WTC11 (cell line): ENCODE results near the gene NDUFAF2. TPM values are rescaled to one million over a fixed set of nuclear protein-coding genes. Genes with fewer than 3 reads are reported as not detected.
"Not testable (repeated sequence)": the region's sequence is repeated elsewhere in the genome, so short reads cannot be mapped to it uniquely, and the experiment has no call there.

Experiments
- ATAC-seq: fragments of 200-7000 bp; cut with Tn5 transposase; 2 replicates; pipeline ENCODE4 v1.10.0; 2021; ENCODE audit warnings: mild to moderate bottlenecking, moderate library complexity
- CTCF ChIA-PET: fragments of 300-600 bp; sonication (Branson Sonifier 250); formaldehyde crosslinking; loops from one replicate; lab custom pipeline; 2021; ENCODE audit warnings: antibody characterized with exemption; lab: Charles Lee
- POLR2A ChIA-PET: fragments of 350-600 bp; sonication (Branson Sonifier 250); formaldehyde crosslinking; loops from one replicate; lab custom pipeline; 2021; ENCODE audit warnings: antibody characterized with exemption; lab: Charles Lee
- DNase-seq: peaks from one replicate; pipeline ENCODE4 v3.0.0; 2021; ENCODE audit warnings: low spot score
- H3K27ac Mint-ChIP-seq: 2 replicates; pipeline ENCODE4 v1.8.0; 2021; ENCODE audit warnings: mixed read lengths
- H3K27me3 Mint-ChIP-seq: 2 replicates; pipeline ENCODE4 v1.8.0; 2021; ENCODE audit warnings: low read depth, mild to moderate bottlenecking, moderate library complexity, mixed read lengths
- H3K36me3 Mint-ChIP-seq: 2 replicates; pipeline ENCODE4 v1.8.0; 2021; ENCODE audit warnings: mixed read lengths
- H3K4me1 Mint-ChIP-seq: 2 replicates; pipeline ENCODE4 v1.8.0; 2022; ENCODE audit warnings: mixed read lengths
- H3K4me3 Mint-ChIP-seq: 2 replicates; pipeline ENCODE4 v1.8.0; 2021; ENCODE audit warnings: mild to moderate bottlenecking, moderate library complexity, mixed read lengths
- H3K9me3 Mint-ChIP-seq: 2 replicates; pipeline ENCODE4 v1.8.0; 2021; ENCODE audit warnings: mixed read lengths
- ELF4 ChIP-seq: sonication (generic); formaldehyde crosslinking; IDR thresholded peaks from 2 replicates; pipeline ENCODE4 v1.8.1; 2022; ENCODE audit warnings: low read depth, mild to moderate bottlenecking, moderate library complexity, missing genetic modification reagents
- IRF2 ChIP-seq: sonication (generic); formaldehyde crosslinking; IDR thresholded peaks from 2 replicates; pipeline ENCODE4 v1.8.0; 2022; ENCODE audit warnings: low read depth, missing genetic modification reagents, borderline replicate concordance
- NFYB ChIP-seq: sonication (generic); formaldehyde crosslinking; conservative IDR thresholded peaks from 2 replicates; pipeline ENCODE4 v1.8.0; 2022; ENCODE audit warnings: low read depth, missing genetic modification reagents
- NR1H2 ChIP-seq: sonication (generic); formaldehyde crosslinking; IDR thresholded peaks from 2 replicates; pipeline ENCODE4 v1.9.0; 2021; ENCODE audit warnings: mild to moderate bottlenecking, moderate library complexity, missing genetic modification reagents
- OVOL2 ChIP-seq: fragments of 250-450 bp; sonication (Bioruptor Pico); IDR thresholded peaks from 2 replicates; pipeline ENCODE4 v1.9.0; 2021; ENCODE audit warnings: mild to moderate bottlenecking, borderline replicate concordance
- PRRX2 ChIP-seq: fragments of 250-450 bp; sonication (Bioruptor Pico); IDR thresholded peaks from 2 replicates; pipeline ENCODE4 v1.8.0; 2021; ENCODE audit warnings: mild to moderate bottlenecking
- RORB ChIP-seq: fragments of 250-450 bp; sonication (Bioruptor Pico); IDR thresholded peaks from 2 replicates; pipeline ENCODE4 v1.9.0; 2021; ENCODE audit warnings: mild to moderate bottlenecking
- SOX15 ChIP-seq: fragments of 250-450 bp; sonication (Bioruptor Pico); IDR thresholded peaks from 2 replicates; pipeline ENCODE4 v1.9.0; 2021; ENCODE audit warnings: mild to moderate bottlenecking
- SP1 ChIP-seq: sonication (generic); formaldehyde crosslinking; conservative IDR thresholded peaks from 2 replicates; pipeline ENCODE4 v1.8.1; 2022; ENCODE audit warnings: missing genetic modification reagents
- TEAD1 ChIP-seq: sonication (generic); formaldehyde crosslinking; IDR thresholded peaks from 2 replicates; pipeline ENCODE4 v1.8.0; 2022; ENCODE audit warnings: mild to moderate bottlenecking, missing genetic modification reagents
- TP53 ChIP-seq: sonication (generic); formaldehyde crosslinking; IDR thresholded peaks from 2 replicates; pipeline ENCODE4 v1.8.1; 2023; ENCODE audit warnings: mild to moderate bottlenecking, missing genetic modification reagents
- ZNF219 ChIP-seq: sonication (generic); formaldehyde crosslinking; IDR thresholded peaks from 2 replicates; pipeline ENCODE4 v1.8.0; 2023; ENCODE audit warnings: missing genetic modification reagents, mild to moderate bottlenecking, borderline replicate concordance
- total RNA-seq: library from RNA; stranded (reverse); gene quantifications from 3 replicates; pipeline ENCODE4 v1.2.3, GENCODE V29; 2021
- TF ChIP-seq, protein P1 (sequence below): sonication (generic); formaldehyde crosslinking; IDR thresholded peaks from 2 replicates; pipeline ENCODE4 v1.8.0; 2023; ENCODE audit warnings: mild to moderate bottlenecking, missing genetic modification reagents
- TF ChIP-seq, protein P2 (sequence below): sonication (generic); formaldehyde crosslinking; IDR thresholded peaks from 2 replicates; pipeline ENCODE4 v1.8.1; 2023; ENCODE audit warnings: mild to moderate bottlenecking, missing genetic modification reagents, moderate library complexity
- TF ChIP-seq, protein P3 (sequence below): sonication (generic); formaldehyde crosslinking; IDR thresholded peaks from 2 replicates; pipeline ENCODE4 v1.8.1; 2023; ENCODE audit warnings: mild to moderate bottlenecking, missing genetic modification reagents
- TF ChIP-seq, protein P4 (sequence below): sonication (generic); formaldehyde crosslinking; IDR thresholded peaks from 2 replicates; pipeline ENCODE4 v1.8.0; 2022; ENCODE audit warnings: mild to moderate bottlenecking, missing genetic modification reagents
- TF ChIP-seq, protein P5 (sequence below): sonication (generic); formaldehyde crosslinking; IDR thresholded peaks from 2 replicates; pipeline ENCODE4 v1.8.1; 2022; ENCODE audit warnings: mild to moderate bottlenecking, missing genetic modification reagents, moderate library complexity, borderline replicate concordance
- TF ChIP-seq, protein P6 (sequence below): fragments of 250-450 bp; sonication (Bioruptor Pico); IDR thresholded peaks from 2 replicates; pipeline ENCODE4 v1.9.0; 2021; ENCODE audit warnings: mild to moderate bottlenecking
- TF ChIP-seq, protein P7 (sequence below): fragments of 200-600 bp; IDR thresholded peaks from 2 replicates; pipeline ENCODE4 v1.8.0; 2022; ENCODE audit warnings: antibody characterized with exemption

The NDUFAF2 gene
- total RNA-seq, 1 experiment from 2014 or later = 42.0 TPM

DNA sequence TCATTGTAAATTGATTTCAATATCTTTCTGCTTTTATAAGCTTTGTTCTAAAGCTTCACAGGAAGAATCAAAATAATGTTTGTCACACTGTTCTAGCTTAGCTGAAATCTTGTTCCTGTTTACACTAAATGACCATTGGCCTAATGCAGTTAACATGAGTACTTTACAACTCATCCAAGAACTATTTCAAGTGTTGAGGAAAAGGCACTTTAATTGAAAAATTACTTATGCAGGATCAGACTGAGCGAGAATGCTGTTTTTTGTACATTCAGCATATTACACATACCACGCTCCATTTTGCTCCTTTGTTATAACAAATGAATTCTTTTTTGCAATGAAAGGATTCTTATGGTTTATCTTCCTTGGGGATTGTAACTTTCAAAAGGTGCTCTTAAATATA, 239.7 kb downstream of the NDUFAF2 start (continued):
- TF ChIP-seq NR1H2 = no peak
- no peak for TF ChIP-seq RORB (CRISPR knock-in tag)

DNA sequence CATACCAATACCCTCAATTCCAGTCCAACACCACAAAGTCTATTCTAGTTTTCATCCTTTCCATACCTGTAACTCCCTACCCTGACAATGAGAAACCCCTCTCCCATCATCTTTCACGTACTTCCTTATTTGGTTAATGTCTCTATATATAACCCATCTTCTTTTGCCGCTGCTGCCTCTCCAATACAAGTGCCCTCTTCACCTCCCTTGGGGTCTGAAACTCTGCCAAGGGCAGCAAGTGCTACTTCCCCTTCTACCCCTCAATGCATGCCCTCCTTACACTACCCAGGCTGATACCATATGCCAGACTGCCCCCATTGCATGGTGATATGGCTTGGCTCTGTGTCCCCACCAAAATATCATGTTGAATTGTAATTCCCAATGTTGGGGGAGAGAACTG, 241.6 kb downstream of the NDUFAF2 start:
- CTCF ChIA-PET = no interaction called here
- no peak overlapping the region for H3K27ac Mint-ChIP-seq
- no peak for TF ChIP-seq OVOL2 (CRISPR knock-in tag)
- TF ChIP-seq NFYB = no peak
- no peak for TF ChIP-seq SP1 (CRISPR knock-in tag)
- TF ChIP-seq TP53 (CRISPR knock-in tag) = no peak
- TF ChIP-seq TEAD1 = no peak
- TF ChIP-seq IRF2 (CRISPR knock-in tag) = no peak
- TF ChIP-seq ELF4 (CRISPR knock-in tag) = no peak
- TF ChIP-seq, protein P1, sequence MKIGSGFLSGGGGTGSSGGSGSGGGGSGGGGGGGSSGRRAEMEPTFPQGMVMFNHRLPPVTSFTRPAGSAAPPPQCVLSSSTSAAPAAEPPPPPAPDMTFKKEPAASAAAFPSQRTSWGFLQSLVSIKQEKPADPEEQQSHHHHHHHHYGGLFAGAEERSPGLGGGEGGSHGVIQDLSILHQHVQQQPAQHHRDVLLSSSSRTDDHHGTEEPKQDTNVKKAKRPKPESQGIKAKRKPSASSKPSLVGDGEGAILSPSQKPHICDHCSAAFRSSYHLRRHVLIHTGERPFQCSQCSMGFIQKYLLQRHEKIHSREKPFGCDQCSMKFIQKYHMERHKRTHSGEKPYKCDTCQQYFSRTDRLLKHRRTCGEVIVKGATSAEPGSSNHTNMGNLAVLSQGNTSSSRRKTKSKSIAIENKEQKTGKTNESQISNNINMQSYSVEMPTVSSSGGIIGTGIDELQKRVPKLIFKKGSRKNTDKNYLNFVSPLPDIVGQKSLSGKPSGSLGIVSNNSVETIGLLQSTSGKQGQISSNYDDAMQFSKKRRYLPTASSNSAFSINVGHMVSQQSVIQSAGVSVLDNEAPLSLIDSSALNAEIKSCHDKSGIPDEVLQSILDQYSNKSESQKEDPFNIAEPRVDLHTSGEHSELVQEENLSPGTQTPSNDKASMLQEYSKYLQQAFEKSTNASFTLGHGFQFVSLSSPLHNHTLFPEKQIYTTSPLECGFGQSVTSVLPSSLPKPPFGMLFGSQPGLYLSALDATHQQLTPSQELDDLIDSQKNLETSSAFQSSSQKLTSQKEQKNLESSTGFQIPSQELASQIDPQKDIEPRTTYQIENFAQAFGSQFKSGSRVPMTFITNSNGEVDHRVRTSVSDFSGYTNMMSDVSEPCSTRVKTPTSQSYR = no peak
- TF ChIP-seq, protein P2, sequence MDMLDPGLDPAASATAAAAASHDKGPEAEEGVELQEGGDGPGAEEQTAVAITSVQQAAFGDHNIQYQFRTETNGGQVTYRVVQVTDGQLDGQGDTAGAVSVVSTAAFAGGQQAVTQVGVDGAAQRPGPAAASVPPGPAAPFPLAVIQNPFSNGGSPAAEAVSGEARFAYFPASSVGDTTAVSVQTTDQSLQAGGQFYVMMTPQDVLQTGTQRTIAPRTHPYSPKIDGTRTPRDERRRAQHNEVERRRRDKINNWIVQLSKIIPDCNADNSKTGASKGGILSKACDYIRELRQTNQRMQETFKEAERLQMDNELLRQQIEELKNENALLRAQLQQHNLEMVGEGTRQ (CRISPR knock-in tag) = no peak
- TF ChIP-seq ZNF219 (CRISPR knock-in tag) = no peak
- TF ChIP-seq, protein P3, sequence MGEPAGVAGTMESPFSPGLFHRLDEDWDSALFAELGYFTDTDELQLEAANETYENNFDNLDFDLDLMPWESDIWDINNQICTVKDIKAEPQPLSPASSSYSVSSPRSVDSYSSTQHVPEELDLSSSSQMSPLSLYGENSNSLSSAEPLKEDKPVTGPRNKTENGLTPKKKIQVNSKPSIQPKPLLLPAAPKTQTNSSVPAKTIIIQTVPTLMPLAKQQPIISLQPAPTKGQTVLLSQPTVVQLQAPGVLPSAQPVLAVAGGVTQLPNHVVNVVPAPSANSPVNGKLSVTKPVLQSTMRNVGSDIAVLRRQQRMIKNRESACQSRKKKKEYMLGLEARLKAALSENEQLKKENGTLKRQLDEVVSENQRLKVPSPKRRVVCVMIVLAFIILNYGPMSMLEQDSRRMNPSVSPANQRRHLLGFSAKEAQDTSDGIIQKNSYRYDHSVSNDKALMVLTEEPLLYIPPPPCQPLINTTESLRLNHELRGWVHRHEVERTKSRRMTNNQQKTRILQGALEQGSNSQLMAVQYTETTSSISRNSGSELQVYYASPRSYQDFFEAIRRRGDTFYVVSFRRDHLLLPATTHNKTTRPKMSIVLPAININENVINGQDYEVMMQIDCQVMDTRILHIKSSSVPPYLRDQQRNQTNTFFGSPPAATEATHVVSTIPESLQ (CRISPR knock-in tag) = no peak
- no peak for TF ChIP-seq PRRX2 (CRISPR knock-in tag)
- TF ChIP-seq, protein P4, sequence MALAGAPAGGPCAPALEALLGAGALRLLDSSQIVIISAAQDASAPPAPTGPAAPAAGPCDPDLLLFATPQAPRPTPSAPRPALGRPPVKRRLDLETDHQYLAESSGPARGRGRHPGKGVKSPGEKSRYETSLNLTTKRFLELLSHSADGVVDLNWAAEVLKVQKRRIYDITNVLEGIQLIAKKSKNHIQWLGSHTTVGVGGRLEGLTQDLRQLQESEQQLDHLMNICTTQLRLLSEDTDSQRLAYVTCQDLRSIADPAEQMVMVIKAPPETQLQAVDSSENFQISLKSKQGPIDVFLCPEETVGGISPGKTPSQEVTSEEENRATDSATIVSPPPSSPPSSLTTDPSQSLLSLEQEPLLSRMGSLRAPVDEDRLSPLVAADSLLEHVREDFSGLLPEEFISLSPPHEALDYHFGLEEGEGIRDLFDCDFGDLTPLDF (CRISPR knock-in tag) = no peak
- TF ChIP-seq, protein P5, sequence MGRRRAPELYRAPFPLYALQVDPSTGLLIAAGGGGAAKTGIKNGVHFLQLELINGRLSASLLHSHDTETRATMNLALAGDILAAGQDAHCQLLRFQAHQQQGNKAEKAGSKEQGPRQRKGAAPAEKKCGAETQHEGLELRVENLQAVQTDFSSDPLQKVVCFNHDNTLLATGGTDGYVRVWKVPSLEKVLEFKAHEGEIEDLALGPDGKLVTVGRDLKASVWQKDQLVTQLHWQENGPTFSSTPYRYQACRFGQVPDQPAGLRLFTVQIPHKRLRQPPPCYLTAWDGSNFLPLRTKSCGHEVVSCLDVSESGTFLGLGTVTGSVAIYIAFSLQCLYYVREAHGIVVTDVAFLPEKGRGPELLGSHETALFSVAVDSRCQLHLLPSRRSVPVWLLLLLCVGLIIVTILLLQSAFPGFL (CRISPR knock-in tag) = no peak
- TF ChIP-seq SOX15 (CRISPR knock-in tag) = no peak
- TF ChIP-seq, protein P6, sequence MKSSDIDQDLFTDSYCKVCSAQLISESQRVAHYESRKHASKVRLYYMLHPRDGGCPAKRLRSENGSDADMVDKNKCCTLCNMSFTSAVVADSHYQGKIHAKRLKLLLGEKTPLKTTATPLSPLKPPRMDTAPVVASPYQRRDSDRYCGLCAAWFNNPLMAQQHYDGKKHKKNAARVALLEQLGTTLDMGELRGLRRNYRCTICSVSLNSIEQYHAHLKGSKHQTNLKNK (CRISPR knock-in tag) = no peak
- TF ChIP-seq, protein P7, sequence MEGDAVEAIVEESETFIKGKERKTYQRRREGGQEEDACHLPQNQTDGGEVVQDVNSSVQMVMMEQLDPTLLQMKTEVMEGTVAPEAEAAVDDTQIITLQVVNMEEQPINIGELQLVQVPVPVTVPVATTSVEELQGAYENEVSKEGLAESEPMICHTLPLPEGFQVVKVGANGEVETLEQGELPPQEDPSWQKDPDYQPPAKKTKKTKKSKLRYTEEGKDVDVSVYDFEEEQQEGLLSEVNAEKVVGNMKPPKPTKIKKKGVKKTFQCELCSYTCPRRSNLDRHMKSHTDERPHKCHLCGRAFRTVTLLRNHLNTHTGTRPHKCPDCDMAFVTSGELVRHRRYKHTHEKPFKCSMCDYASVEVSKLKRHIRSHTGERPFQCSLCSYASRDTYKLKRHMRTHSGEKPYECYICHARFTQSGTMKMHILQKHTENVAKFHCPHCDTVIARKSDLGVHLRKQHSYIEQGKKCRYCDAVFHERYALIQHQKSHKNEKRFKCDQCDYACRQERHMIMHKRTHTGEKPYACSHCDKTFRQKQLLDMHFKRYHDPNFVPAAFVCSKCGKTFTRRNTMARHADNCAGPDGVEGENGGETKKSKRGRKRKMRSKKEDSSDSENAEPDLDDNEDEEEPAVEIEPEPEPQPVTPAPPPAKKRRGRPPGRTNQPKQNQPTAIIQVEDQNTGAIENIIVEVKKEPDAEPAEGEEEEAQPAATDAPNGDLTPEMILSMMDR = no peak
- ATAC-seq (no peak), DNase-seq (no peak)
- H3K9me3 Mint-ChIP-seq = peaks cover 26% of the 10 kb centered on the region
- no peaks in the 10 kb centered on the region; the same call in 1 of the 2 replicates for H3K27me3 Mint-ChIP-seq
- POLR2A ChIA-PET = no interaction called here
- no peaks in the 10 kb centered on the region; the same call in none of the 2 replicates for H3K36me3 Mint-ChIP-seq
- H3K4me1 Mint-ChIP-seq = peaks cover 21% of the 10 kb centered on the region
- no peak overlapping the region for H3K4me3 Mint-ChIP-seq

DNA sequence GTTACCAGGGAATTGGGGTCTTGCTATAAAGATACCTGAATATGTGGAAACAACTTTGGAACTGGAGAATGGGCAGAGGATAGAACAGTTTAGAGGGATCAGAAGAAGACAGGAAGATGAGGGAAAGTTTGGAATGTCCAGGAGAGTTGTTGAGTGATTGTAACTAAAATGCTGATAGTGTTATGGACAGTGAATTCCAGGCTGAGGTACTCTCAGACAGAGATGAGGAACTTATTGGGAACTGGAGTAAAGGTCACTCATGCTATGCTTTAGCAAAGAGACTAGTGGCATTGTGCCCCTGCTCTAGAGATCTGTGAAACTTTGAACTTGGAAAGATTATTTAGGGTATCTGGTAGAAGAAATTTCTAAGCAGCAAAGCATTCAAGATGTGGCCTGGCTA, 242.3 kb downstream of the NDUFAF2 start:
- ATAC-seq, POLR2A ChIA-PET, H3K36me3 Mint-ChIP-seq, DNase-seq, CTCF ChIA-PET, H3K27me3 Mint-ChIP-seq: not testable (repeated sequence)
- H3K27ac Mint-ChIP-seq = 0 out of 2 replicates have a peak overlapping the region, but pooled peaks have one; percentile 29
- peaks cover 21% of the 10 kb centered on the region for H3K4me1 Mint-ChIP-seq
- H3K4me3 Mint-ChIP-seq = 0 out of 2 replicates have a peak overlapping the region, but pooled peaks have one; percentile 7
- peaks cover 32% of the 10 kb centered on the region for H3K9me3 Mint-ChIP-seq

DNA sequence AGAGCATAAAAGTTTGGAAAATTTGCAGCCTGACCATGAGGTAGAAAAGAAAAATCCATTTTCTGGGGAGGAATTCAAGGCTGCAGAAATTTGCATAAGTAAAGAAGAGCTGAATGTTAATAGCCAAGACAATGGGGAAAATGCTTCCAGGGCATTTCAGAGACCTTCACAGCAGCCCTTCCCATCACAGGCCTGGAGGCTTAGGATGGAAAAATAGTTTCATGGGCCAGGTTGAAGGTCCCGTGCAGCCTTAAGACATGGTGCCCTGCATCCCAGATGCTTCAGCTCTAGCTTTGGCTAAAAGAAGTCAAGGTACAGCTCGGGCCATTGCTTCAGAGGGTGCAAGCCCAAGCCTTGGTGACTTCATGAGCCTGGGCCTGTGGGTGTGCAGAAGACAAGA, 242.8 kb downstream of the NDUFAF2 start:
- 0 out of 2 replicates have a peak overlapping the region, but pooled peaks have one; percentile 29 for H3K27ac Mint-ChIP-seq
- DNase-seq, H3K27me3 Mint-ChIP-seq, POLR2A ChIA-PET, CTCF ChIA-PET, H3K36me3 Mint-ChIP-seq: not testable (repeated sequence)
- peaks cover 32% of the 10 kb centered on the region for H3K9me3 Mint-ChIP-seq
- 0 out of 2 replicates have a peak overlapping the region, but pooled peaks have one; percentile 7 for H3K4me3 Mint-ChIP-seq
- peak; percentile 61 for ATAC-seq
- H3K4me1 Mint-ChIP-seq = peaks cover 21% of the 10 kb centered on the region
